ENCODE data around the gene GPRIN3.

DNA sequence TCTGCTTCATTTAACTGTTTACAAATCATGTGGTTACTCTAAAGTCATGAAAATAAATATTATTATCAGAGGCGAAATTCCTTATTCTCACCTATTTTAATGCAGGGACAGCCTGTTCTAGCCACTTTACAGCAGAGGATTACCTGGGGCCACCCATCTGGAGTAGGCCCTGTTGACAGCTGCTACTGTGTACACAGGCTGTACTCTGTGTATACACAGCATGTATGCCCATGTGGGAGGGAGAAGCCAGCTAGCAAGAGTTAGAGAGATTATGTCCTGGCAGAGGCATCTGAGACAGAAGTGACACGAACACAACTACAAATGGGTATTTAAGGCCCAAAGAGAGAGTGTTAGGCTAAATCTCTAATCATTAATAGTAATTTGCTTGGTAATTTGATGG, 62.1 kb downstream of the GPRIN3 start:
- TF ChIP-seq, protein P1, sequence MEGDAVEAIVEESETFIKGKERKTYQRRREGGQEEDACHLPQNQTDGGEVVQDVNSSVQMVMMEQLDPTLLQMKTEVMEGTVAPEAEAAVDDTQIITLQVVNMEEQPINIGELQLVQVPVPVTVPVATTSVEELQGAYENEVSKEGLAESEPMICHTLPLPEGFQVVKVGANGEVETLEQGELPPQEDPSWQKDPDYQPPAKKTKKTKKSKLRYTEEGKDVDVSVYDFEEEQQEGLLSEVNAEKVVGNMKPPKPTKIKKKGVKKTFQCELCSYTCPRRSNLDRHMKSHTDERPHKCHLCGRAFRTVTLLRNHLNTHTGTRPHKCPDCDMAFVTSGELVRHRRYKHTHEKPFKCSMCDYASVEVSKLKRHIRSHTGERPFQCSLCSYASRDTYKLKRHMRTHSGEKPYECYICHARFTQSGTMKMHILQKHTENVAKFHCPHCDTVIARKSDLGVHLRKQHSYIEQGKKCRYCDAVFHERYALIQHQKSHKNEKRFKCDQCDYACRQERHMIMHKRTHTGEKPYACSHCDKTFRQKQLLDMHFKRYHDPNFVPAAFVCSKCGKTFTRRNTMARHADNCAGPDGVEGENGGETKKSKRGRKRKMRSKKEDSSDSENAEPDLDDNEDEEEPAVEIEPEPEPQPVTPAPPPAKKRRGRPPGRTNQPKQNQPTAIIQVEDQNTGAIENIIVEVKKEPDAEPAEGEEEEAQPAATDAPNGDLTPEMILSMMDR (IDR thresholded peaks at IDR 0.05) = no peak
- TF ChIP-seq POLR2AphosphoS5 (IDR thresholded peaks at IDR 0.05) (no peak), POLR2A (IDR thresholded peaks at IDR 0.05) (no peak)

Measured in upper lobe of left lung (tissue), 4 donors.